H1 (cell line): ENCODE data around the gene GADD45A. TPM values are rescaled to one million over a fixed set of nuclear protein-coding genes. Genes with fewer than 3 reads are reported as not detected.

Source experiments
- CTCF ChIA-PET: fragments of 300-600 bp; sonication (Branson Sonifier 250); formaldehyde crosslinking; loops from one replicate; lab custom pipeline; 2021; ENCODE audit not compliant: partially characterized antibody; lab: Charles Lee
- POLR2A ChIA-PET: fragments of 300-600 bp; sonication (Branson Sonifier 250); formaldehyde crosslinking; loops from one replicate; lab custom pipeline; 2021; ENCODE audit warnings: inconsistent platforms; ENCODE audit not compliant: partially characterized antibody; lab: Charles Lee
- DNase-seq, 2 experiments: peaks; one replicate each; pipeline versions ENCODE4 v3.0.0 to v3.0.0-alpha.2; 2010 to 2022; ENCODE audit warnings: low spot score in 2 of 2, low read depth in 1 of 2, mixed read lengths in 1 of 2
- FAIRE-seq: peaks from 2 replicates; lab custom pipeline; 2011; peaks lifted over from hg19 to GRCh38; lab: Jason Lieb, UNC
- H2AFZ ChIP-seq: 2 replicates; pipeline ENCODE4 v1.8.1; 2012; ENCODE audit warnings: low read length, inconsistent platforms
- H2AK5ac ChIP-seq: 2 replicates; pipeline ENCODE4 v1.6.1; 2013; ENCODE audit warnings: low read depth, low read length
- H2BK120ac ChIP-seq: replicated peaks from 2 replicates; pipeline ENCODE3; 2013; ENCODE audit warnings: low read depth, low read length, inconsistent platforms
- H2BK12ac ChIP-seq: 2 replicates; pipeline ENCODE4 v1.6.1; 2013; ENCODE audit warnings: low read depth, low read length
- H2BK15ac ChIP-seq: 2 replicates; pipeline ENCODE4 v1.6.1; 2013; ENCODE audit warnings: low read length
- H2BK20ac ChIP-seq: 2 replicates; pipeline ENCODE4 v1.6.1; 2013; ENCODE audit warnings: low read length
- H2BK5ac ChIP-seq: 2 replicates; pipeline ENCODE4 v1.6.1; 2013; ENCODE audit warnings: low read depth, low read length
- H3K14ac ChIP-seq: 2 replicates; pipeline ENCODE4 v1.6.1; 2013; ENCODE audit warnings: inconsistent platforms; ENCODE audit not compliant: insufficient read length
- H3K18ac ChIP-seq: 2 replicates; pipeline ENCODE4 v1.6.1; 2013; ENCODE audit warnings: low read length; ENCODE audit errors: extremely low read depth
- H3K23ac ChIP-seq: 2 replicates; pipeline ENCODE4 v1.6.1; 2013; ENCODE audit warnings: inconsistent platforms; ENCODE audit not compliant: insufficient read length
- H3K23me2 ChIP-seq: 2 replicates; pipeline ENCODE4 v1.6.1; 2013; ENCODE audit warnings: low read depth, low read length
- H3K27ac ChIP-seq: 2 replicates; pipeline ENCODE4 v1.6.1; 2011; ENCODE audit warnings: low read depth, low read length, inconsistent platforms
- H3K27me3 ChIP-seq, 4 experiments: replicated peaks in 1 of 4; 1 replicate in 1 of 4; 2 replicates in 3 of 4; pipeline versions ENCODE4 v1.6.1 to v1.8.1; 2011 to 2013; ENCODE audit warnings: low read length in 3 of 4, mild to moderate bottlenecking in 3 of 4, inconsistent platforms in 2 of 4, mixed read lengths in 2 of 4, moderate library complexity in 1 of 4; ENCODE audit not compliant: control insufficient read depth in 3 of 4, insufficient read depth in 3 of 4; ENCODE audit errors: extremely low read depth in 1 of 4
- H3K36me3 ChIP-seq, 4 experiments: 2 replicates each; pipeline versions ENCODE4 v1.6.1 to v1.8.1; 2011 to 2013; ENCODE audit warnings: mild to moderate bottlenecking in 4 of 4, low read length in 3 of 4, moderate library complexity in 2 of 4, control low read depth in 1 of 4, inconsistent platforms in 1 of 4; ENCODE audit not compliant: insufficient read depth in 4 of 4, control insufficient read depth in 2 of 4
- H3K4ac ChIP-seq: replicated peaks from 2 replicates; pipeline ENCODE3; 2013; ENCODE audit warnings: low read length, low read depth, mixed read lengths, inconsistent platforms; ENCODE audit not compliant: insufficient read length
- H3K4me1 ChIP-seq, 4 experiments: replicated peaks in 1 of 4; 1 replicate in 1 of 4; 2 replicates in 3 of 4; pipeline versions ENCODE4 v1.6.1 to v1.8.1; 2011 to 2013; ENCODE audit warnings: low read length in 3 of 4, inconsistent platforms in 2 of 4, mixed read lengths in 1 of 4; ENCODE audit not compliant: insufficient read depth in 4 of 4, control insufficient read depth in 3 of 4
- H3K4me2 ChIP-seq, 2 experiments: 2 replicates each; pipeline versions ENCODE4 v1.6.1 to v1.8.1; 2011 to 2013; ENCODE audit warnings: low read depth in 2 of 2, low read length in 2 of 2, control low read depth in 1 of 2, inconsistent platforms in 1 of 2, mild to moderate bottlenecking in 1 of 2; ENCODE audit not compliant: insufficient read depth in 1 of 2
- H3K4me3 ChIP-seq, 4 experiments: fragments of 200-600, 300-600 bp in 1 of 4; sonication (generic), shearing (Covaris generic), sonication (Bioruptor Twin) in 1 of 4; 2 replicates each; pipeline versions ENCODE4 v1.5.1 to v1.8.1; 2011 to 2016; ENCODE audit warnings: low read length in 4 of 4, low read depth in 3 of 4, control low read depth in 2 of 4, inconsistent platforms in 2 of 4, mild to moderate bottlenecking in 2 of 4, mixed read lengths in 1 of 4, moderate library complexity in 1 of 4; ENCODE audit not compliant: insufficient read depth in 2 of 4; ENCODE audit errors: extremely low read depth in 1 of 4
- H3K56ac ChIP-seq: replicated peaks from 2 replicates; pipeline ENCODE3; 2013; ENCODE audit warnings: low read depth, mild to moderate bottlenecking, mixed read lengths, low read length, inconsistent platforms; ENCODE audit not compliant: insufficient read length
- H3K79me1 ChIP-seq: 2 replicates; pipeline ENCODE4 v1.6.1; 2013; ENCODE audit warnings: low read depth, low read length, control low read depth
- H3K79me2 ChIP-seq, 2 experiments: 2 replicates each; pipeline versions ENCODE4 v1.6.1 to v1.8.1; 2012 to 2013; ENCODE audit warnings: low read length in 2 of 2, mild to moderate bottlenecking in 2 of 2, inconsistent platforms in 1 of 2; ENCODE audit not compliant: insufficient read depth in 2 of 2, control insufficient read depth in 1 of 2
- H3K9ac ChIP-seq, 4 experiments: replicated peaks in 1 of 4; 1 replicate in 1 of 4; 2 replicates in 3 of 4; pipeline versions ENCODE4 v1.6.1 to v1.8.1; 2011 to 2013; ENCODE audit warnings: low read depth in 3 of 4, low read length in 3 of 4, control low read depth in 2 of 4, mild to moderate bottlenecking in 2 of 4, moderate library complexity in 2 of 4, inconsistent platforms in 1 of 4; ENCODE audit errors: extremely low read depth in 1 of 4
- H3K9me3 ChIP-seq, 2 experiments: 2 replicates each; pipeline versions ENCODE4 v1.6.1 to v1.8.1; 2012 to 2013; ENCODE audit warnings: mild to moderate bottlenecking in 2 of 2, moderate library complexity in 2 of 2, control low read depth in 1 of 2, inconsistent platforms in 1 of 2, low read depth in 1 of 2, low read length in 1 of 2, mixed read lengths in 1 of 2; ENCODE audit not compliant: insufficient read depth in 2 of 2
- H4K20me1 ChIP-seq, 2 experiments: replicated peaks in 1 of 2; 2 replicates each; pipeline versions ENCODE3 to v1.8.1; 2011 to 2013; ENCODE audit warnings: inconsistent platforms in 2 of 2, low read length in 2 of 2, mild to moderate bottlenecking in 1 of 2; ENCODE audit not compliant: insufficient read depth in 2 of 2, control insufficient read depth in 1 of 2
- H4K5ac ChIP-seq: 2 replicates; pipeline ENCODE4 v1.6.1; 2013; ENCODE audit warnings: low read length, low read depth, mixed read lengths, inconsistent platforms; ENCODE audit not compliant: insufficient read length
- H4K8ac ChIP-seq: 2 replicates; pipeline ENCODE4 v1.8.0; 2013; ENCODE audit warnings: mild to moderate bottlenecking, moderate library complexity, low read length, inconsistent platforms; ENCODE audit not compliant: insufficient read depth; ENCODE audit errors: extremely low read depth
- H4K91ac ChIP-seq: replicated peaks from 2 replicates; pipeline ENCODE3; 2013; ENCODE audit warnings: low read length, mixed read lengths, inconsistent platforms; ENCODE audit not compliant: insufficient read length
- CBX5 ChIP-seq: fragments of 300-800, 300-1000 bp; sonication (generic); IDR thresholded peaks from 2 replicates; pipeline ENCODE4 v1.7.1; 2016; ENCODE audit warnings: antibody characterized with exemption, low read length, low read depth
- EGR1 ChIP-seq: IDR thresholded peaks from 2 replicates; pipeline ENCODE4 v1.6.1; 2011; ENCODE audit warnings: low read depth, low read length, borderline replicate concordance
- EZH2 ChIP-seq: fragments of 200-600 bp; sonication (generic); IDR thresholded peaks from 2 replicates; pipeline ENCODE4 v1.7.1; 2012; ENCODE audit warnings: low read depth, mild to moderate bottlenecking, moderate library complexity, low read length, inconsistent platforms; ENCODE audit not compliant: severe bottlenecking
- GABPA ChIP-seq: IDR thresholded peaks from 2 replicates; pipeline ENCODE4 v1.6.1; 2011; ENCODE audit warnings: mild to moderate bottlenecking, low read length, moderate library complexity, borderline replicate concordance; ENCODE audit not compliant: insufficient read depth
- GTF2F1 ChIP-seq: IDR thresholded peaks from 2 replicates; pipeline ENCODE4 v1.6.1; 2012; ENCODE audit warnings: low read depth, low read length, improper control_type of control experiment, borderline replicate concordance
- RAD21 ChIP-seq, 2 experiments: IDR thresholded peaks in 1 of 2; conservative IDR thresholded peaks in 1 of 2; 2 replicates each; pipeline ENCODE4 v1.6.1; 2011; ENCODE audit warnings: low read depth in 2 of 2, low read length in 2 of 2, improper control_type of control experiment in 1 of 2, inconsistent platforms in 1 of 2, mild to moderate bottlenecking in 1 of 2, moderate library complexity in 1 of 2
- SIRT6 ChIP-seq: IDR thresholded peaks from one replicate; pipeline ENCODE4 v1.7.1; 2012; ENCODE audit warnings: low read length, inconsistent platforms
- WGBS, 2 experiments: shearing (Covaris generic) in 1 of 2; methylation state at CpG; one replicate each; pipeline versions ENCODE4 v1.1.6 to v1.1.7; 2013 to 2015; ENCODE audit warnings: low lambda C conversion rate in 2 of 2, mixed read lengths in 2 of 2, inconsistent platforms in 1 of 2, low coverage in 1 of 2, missing lambda C conversion rate in 1 of 2; ENCODE audit not compliant: insufficient replicate concordance in 2 of 2, insufficient coverage in 1 of 2, insufficient read length in 1 of 2; ENCODE audit errors: extremely low coverage in 1 of 2, missing lambda C conversion rate in 1 of 2; 5-methylcytosine and 5-hydroxymethylcytosine counted together
- polyA plus RNA-seq, 7 experiments: library from polyadenylated mRNA; depleted of rRNA in 3 of 7; stranded (reverse) in 5 of 7; unstranded in 2 of 7; fragments of >200 nt in 5 of 7; fragments of 200-250 nt in 2 of 7; gene quantifications; 1 replicate in 5 of 7; 2 replicates in 1 of 7; 4 replicates in 1 of 7; pipeline versions ENCODE4 v1.2.1 to v1.2.3, GENCODE V29; 2011 to 2013; ENCODE audit warnings: missing spikeins in 2 of 7, mixed read lengths in 2 of 7
- total RNA-seq: library from RNA; stranded (reverse); fragmentation: NEBNext Ultra II Directional; extraction: Animal tissue kit (Norgen Biotek cat#: 25700); gene quantifications from 2 replicates; pipeline ENCODE4 v1.2.1, GENCODE V29; 2021

Gene GADD45A
- total and polyA plus RNA-seq, 2 of the 8 experiments (the other 6 are each of a cell fraction or from before 2014, with no cell fraction given): 7.6 to 15.6 TPM

- no peak overlapping the region for H3K14ac ChIP-seq
- H3K27me3 ChIP-seq: no peaks in the 10 kb centered on the region
- H2BK12ac ChIP-seq: no peak overlapping the region
- no peak overlapping the region for H2BK5ac ChIP-seq
- no peak overlapping the region for H3K27ac ChIP-seq
- H2BK120ac ChIP-seq: no peak overlapping the region
- no peaks in the 10 kb centered on the region for H3K36me3 ChIP-seq
- FAIRE-seq: no peak
- no peak overlapping the region for H3K56ac ChIP-seq
- no peak overlapping the region for H4K8ac ChIP-seq
- H4K91ac ChIP-seq: no peak overlapping the region
- no peak overlapping the region for H2AFZ ChIP-seq
- H4K20me1 ChIP-seq: no peaks in the 10 kb centered on the region
- no peak overlapping the region for H2BK15ac ChIP-seq
- H3K18ac ChIP-seq: no peak overlapping the region
- H3K23me2 ChIP-seq: no peaks in the 10 kb centered on the region; the same call in 1 of the 2 replicates
- H3K79me1 ChIP-seq: no peaks in the 10 kb centered on the region
- WGBS, 2 experiments: 79% methylated on average over 1 of the region's 1 CpG; no CpG with 5 or more reads in 1 of the 2 experiments
- no peak overlapping the region for H3K23ac ChIP-seq
- no peak overlapping the region for H3K4me3 ChIP-seq
- H3K4me2 ChIP-seq: no peak overlapping the region
- H2AK5ac ChIP-seq: no peak overlapping the region
- no peaks in the 10 kb centered on the region for H3K79me2 ChIP-seq
- no peak overlapping the region for H4K5ac ChIP-seq
- no peaks in the 10 kb centered on the region for H3K4me1 ChIP-seq
- H3K9ac ChIP-seq: no peak overlapping the region
- CTCF ChIA-PET: interaction anchor here (0.5 to 5.0 kb wide), 9 partner anchors 11 to 174 kb away, joined by 3 to 29 read pairs (median 5); partner anchors contain the start of gene GADD45A
- POLR2A ChIA-PET: interaction anchor here (7.3 kb wide), 1 partner anchor 12 kb away, joined by 34 read pairs; the partner anchor contains the start of gene GADD45A
- H3K4ac ChIP-seq: no peak overlapping the region
- no peak overlapping the region for H2BK20ac ChIP-seq
- DNase-seq: no peak
- H3K9me3 ChIP-seq: no peaks in the 10 kb centered on the region
- no peak for TF ChIP-seq EZH2
- no peak for TF ChIP-seq GTF2F1
- TF ChIP-seq SIRT6: no peak
- TF ChIP-seq CBX5: no peak
- no peak for TF ChIP-seq EGR1
- TF ChIP-seq RAD21 (IDR thresholded peaks at IDR 0.05 in 1 of 2, conservative IDR thresholded peaks at IDR 0.05 in 1 of 2; ENCODE audit: low read depth in 2 of 2, low read length in 2 of 2): no peak
- TF ChIP-seq GABPA: no peak
These were observed 11.4 kb upstream of the GADD45A start for GRCh38 chr1:67673468-67674201.
